ENCODE results near the gene PLEKHG3. TPM values are rescaled to one million over a fixed set of nuclear protein-coding genes. Genes with fewer than 3 reads are reported as not detected.
A peak's percentile ranks its signal among the peaks of the same experiment; 100 is the strongest.

The PLEKHG3 gene
- total RNA-seq (2021) (70.6 to 75.3 TPM (median 71.8 TPM) in 3 replicates), Bru-seq, nascent RNA (percentile 75 among the genes with signal in this experiment)
- long read RNA-seq, experiment 1, full-length matches to known transcripts: 11 of 66 reads
- long read RNA-seq, experiment 1, partial matches to known transcripts: 25 of 66 reads
- long read RNA-seq, experiment 1, other reads (novel, unspliced or antisense): 30 of 66 reads
- long read RNA-seq, experiment 2, full-length matches to known transcripts: 7 of 32 reads
- long read RNA-seq, experiment 2, partial matches to known transcripts: 14 of 32 reads
- long read RNA-seq, experiment 2, other reads (novel, unspliced or antisense): 11 of 32 reads
- long read RNA-seq, experiment 3: 0 reads

DNA sequence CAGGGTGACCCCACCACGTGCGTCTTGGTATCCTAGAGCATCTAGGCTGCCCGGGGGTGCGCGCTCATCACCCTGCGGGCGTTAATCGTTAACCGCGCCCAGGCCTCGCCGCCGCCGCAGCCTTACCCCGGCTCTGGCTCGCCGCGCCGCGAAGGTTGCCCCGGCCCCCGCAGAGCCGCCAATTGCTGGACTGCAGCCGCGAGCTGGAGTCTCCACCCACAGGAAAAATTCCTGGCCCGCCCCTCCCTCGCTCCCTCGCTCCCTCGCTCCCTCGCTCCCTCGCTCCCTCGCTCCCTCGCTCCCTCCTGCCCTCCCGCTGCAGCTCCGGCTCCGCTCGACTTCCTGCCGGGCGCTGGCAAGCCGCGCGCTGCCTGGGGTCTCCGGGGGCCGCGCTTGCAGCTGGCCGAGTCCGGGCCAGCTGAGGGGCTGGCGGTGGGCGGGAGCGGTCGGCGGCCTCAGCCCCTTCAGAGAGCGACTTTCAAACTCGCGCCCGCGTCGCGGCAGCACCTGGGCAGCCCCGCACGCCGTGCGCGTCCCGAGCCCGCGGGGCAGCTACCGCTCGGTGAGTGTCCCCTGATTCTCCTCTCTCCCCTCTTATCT, at the start of gene PLEKHG3:
Gene PLEKHG3 (plus strand): TSS at position 282 of the 600 bp plus-strand sequence. CDS start 23,208 bp downstream, outside the sequence.
- Mint-ChIP-seq H3K27me3 (ENCODE audit: low read depth) (no peaks in the 10 kb centered on the region), H3K4me1 (peaks cover 76% of the 10 kb centered on the region), H3K4me3 (peak within 1 kb of the TSS; percentile 84), H3K9me3 (no peaks in the 10 kb centered on the region), H3K36me3 (no peaks in the 10 kb centered on the region), H3K27ac (peak within 1 kb of the TSS; percentile 97)
- CTCF ChIA-PET: interaction anchor here (0.7 to 5.9 kb wide), 9 partner anchors 12 to 119 kb away, joined by 3 to 40 read pairs (median 5); no protein-coding TSS in a partner anchor
- DNase-seq (ENCODE audit: low spot score) (peak; percentile 89), ATAC-seq (peak; percentile 15)
- POLR2A ChIA-PET: interaction anchor here (0.9 to 6.7 kb wide), 5 partner anchors 12 to 366 kb away, joined by 3 to 52 read pairs (median 4); no protein-coding TSS in a partner anchor
- TF ChIP-seq, protein P1, sequence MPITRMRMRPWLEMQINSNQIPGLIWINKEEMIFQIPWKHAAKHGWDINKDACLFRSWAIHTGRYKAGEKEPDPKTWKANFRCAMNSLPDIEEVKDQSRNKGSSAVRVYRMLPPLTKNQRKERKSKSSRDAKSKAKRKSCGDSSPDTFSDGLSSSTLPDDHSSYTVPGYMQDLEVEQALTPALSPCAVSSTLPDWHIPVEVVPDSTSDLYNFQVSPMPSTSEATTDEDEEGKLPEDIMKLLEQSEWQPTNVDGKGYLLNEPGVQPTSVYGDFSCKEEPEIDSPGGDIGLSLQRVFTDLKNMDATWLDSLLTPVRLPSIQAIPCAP (CRISPR knock-in tag; IDR thresholded peaks at IDR 0.05): no peak
- TF ChIP-seq RORB (CRISPR knock-in tag; IDR thresholded peaks at IDR 0.05) (no peak), TP53 (CRISPR knock-in tag; IDR thresholded peaks at IDR 0.05) (peak; percentile 47; the same call in 1 of the 2 replicates), NR2C2 (CRISPR knock-in tag; IDR thresholded peaks at IDR 0.05) (no peak), JAZF1 (CRISPR knock-in tag; IDR thresholded peaks at IDR 0.05) (no peak), CREM (CRISPR knock-in tag; IDR thresholded peaks at IDR 0.05) (no peak), TCF7 (CRISPR knock-in tag; IDR thresholded peaks at IDR 0.05; ENCODE audit: low read depth) (no peak), KAT7 (CRISPR knock-in tag; IDR thresholded peaks at IDR 0.05; ENCODE audit: borderline replicate concordance) (0 out of 2 replicates have a peak, but pooled peaks have one; percentile 83), HMGA2 (CRISPR knock-in tag; IDR thresholded peaks at IDR 0.05) (no peak), GABPB1 (CRISPR knock-in tag; IDR thresholded peaks at IDR 0.05) (0 out of 2 replicates have a peak, but pooled peaks have one; percentile 20), ZBTB21 (CRISPR knock-in tag; IDR thresholded peaks at IDR 0.05; ENCODE audit: borderline replicate concordance) (no peak; the same call in 1 of the 2 replicates), ZNF671 (CRISPR knock-in tag; IDR thresholded peaks at IDR 0.05) (no peak), SP1 (CRISPR knock-in tag; conservative IDR thresholded peaks at IDR 0.05) (peak; percentile 77), JUN (CRISPR knock-in tag; IDR thresholded peaks at IDR 0.05) (no peak)
- TF ChIP-seq, protein P2, sequence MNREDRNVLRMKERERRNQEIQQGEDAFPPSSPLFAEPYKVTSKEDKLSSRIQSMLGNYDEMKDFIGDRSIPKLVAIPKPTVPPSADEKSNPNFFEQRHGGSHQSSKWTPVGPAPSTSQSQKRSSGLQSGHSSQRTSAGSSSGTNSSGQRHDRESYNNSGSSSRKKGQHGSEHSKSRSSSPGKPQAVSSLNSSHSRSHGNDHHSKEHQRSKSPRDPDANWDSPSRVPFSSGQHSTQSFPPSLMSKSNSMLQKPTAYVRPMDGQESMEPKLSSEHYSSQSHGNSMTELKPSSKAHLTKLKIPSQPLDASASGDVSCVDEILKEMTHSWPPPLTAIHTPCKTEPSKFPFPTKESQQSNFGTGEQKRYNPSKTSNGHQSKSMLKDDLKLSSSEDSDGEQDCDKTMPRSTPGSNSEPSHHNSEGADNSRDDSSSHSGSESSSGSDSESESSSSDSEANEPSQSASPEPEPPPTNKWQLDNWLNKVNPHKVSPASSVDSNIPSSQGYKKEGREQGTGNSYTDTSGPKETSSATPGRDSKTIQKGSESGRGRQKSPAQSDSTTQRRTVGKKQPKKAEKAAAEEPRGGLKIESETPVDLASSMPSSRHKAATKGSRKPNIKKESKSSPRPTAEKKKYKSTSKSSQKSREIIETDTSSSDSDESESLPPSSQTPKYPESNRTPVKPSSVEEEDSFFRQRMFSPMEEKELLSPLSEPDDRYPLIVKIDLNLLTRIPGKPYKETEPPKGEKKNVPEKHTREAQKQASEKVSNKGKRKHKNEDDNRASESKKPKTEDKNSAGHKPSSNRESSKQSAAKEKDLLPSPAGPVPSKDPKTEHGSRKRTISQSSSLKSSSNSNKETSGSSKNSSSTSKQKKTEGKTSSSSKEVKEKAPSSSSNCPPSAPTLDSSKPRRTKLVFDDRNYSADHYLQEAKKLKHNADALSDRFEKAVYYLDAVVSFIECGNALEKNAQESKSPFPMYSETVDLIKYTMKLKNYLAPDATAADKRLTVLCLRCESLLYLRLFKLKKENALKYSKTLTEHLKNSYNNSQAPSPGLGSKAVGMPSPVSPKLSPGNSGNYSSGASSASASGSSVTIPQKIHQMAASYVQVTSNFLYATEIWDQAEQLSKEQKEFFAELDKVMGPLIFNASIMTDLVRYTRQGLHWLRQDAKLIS (CRISPR knock-in tag; IDR thresholded peaks at IDR 0.05; ENCODE audit: borderline replicate concordance): peak; percentile 86; the same call in 1 of the 2 replicates
- TF ChIP-seq, protein P3, sequence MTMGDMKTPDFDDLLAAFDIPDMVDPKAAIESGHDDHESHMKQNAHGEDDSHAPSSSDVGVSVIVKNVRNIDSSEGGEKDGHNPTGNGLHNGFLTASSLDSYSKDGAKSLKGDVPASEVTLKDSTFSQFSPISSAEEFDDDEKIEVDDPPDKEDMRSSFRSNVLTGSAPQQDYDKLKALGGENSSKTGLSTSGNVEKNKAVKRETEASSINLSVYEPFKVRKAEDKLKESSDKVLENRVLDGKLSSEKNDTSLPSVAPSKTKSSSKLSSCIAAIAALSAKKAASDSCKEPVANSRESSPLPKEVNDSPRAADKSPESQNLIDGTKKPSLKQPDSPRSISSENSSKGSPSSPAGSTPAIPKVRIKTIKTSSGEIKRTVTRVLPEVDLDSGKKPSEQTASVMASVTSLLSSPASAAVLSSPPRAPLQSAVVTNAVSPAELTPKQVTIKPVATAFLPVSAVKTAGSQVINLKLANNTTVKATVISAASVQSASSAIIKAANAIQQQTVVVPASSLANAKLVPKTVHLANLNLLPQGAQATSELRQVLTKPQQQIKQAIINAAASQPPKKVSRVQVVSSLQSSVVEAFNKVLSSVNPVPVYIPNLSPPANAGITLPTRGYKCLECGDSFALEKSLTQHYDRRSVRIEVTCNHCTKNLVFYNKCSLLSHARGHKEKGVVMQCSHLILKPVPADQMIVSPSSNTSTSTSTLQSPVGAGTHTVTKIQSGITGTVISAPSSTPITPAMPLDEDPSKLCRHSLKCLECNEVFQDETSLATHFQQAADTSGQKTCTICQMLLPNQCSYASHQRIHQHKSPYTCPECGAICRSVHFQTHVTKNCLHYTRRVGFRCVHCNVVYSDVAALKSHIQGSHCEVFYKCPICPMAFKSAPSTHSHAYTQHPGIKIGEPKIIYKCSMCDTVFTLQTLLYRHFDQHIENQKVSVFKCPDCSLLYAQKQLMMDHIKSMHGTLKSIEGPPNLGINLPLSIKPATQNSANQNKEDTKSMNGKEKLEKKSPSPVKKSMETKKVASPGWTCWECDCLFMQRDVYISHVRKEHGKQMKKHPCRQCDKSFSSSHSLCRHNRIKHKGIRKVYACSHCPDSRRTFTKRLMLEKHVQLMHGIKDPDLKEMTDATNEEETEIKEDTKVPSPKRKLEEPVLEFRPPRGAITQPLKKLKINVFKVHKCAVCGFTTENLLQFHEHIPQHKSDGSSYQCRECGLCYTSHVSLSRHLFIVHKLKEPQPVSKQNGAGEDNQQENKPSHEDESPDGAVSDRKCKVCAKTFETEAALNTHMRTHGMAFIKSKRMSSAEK (CRISPR knock-in tag; IDR thresholded peaks at IDR 0.05; ENCODE audit: borderline replicate concordance): no peak
- TF ChIP-seq, protein P4, sequence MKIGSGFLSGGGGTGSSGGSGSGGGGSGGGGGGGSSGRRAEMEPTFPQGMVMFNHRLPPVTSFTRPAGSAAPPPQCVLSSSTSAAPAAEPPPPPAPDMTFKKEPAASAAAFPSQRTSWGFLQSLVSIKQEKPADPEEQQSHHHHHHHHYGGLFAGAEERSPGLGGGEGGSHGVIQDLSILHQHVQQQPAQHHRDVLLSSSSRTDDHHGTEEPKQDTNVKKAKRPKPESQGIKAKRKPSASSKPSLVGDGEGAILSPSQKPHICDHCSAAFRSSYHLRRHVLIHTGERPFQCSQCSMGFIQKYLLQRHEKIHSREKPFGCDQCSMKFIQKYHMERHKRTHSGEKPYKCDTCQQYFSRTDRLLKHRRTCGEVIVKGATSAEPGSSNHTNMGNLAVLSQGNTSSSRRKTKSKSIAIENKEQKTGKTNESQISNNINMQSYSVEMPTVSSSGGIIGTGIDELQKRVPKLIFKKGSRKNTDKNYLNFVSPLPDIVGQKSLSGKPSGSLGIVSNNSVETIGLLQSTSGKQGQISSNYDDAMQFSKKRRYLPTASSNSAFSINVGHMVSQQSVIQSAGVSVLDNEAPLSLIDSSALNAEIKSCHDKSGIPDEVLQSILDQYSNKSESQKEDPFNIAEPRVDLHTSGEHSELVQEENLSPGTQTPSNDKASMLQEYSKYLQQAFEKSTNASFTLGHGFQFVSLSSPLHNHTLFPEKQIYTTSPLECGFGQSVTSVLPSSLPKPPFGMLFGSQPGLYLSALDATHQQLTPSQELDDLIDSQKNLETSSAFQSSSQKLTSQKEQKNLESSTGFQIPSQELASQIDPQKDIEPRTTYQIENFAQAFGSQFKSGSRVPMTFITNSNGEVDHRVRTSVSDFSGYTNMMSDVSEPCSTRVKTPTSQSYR (CRISPR knock-in tag; IDR thresholded peaks at IDR 0.05): peak; percentile 78
- TF ChIP-seq, protein P5, sequence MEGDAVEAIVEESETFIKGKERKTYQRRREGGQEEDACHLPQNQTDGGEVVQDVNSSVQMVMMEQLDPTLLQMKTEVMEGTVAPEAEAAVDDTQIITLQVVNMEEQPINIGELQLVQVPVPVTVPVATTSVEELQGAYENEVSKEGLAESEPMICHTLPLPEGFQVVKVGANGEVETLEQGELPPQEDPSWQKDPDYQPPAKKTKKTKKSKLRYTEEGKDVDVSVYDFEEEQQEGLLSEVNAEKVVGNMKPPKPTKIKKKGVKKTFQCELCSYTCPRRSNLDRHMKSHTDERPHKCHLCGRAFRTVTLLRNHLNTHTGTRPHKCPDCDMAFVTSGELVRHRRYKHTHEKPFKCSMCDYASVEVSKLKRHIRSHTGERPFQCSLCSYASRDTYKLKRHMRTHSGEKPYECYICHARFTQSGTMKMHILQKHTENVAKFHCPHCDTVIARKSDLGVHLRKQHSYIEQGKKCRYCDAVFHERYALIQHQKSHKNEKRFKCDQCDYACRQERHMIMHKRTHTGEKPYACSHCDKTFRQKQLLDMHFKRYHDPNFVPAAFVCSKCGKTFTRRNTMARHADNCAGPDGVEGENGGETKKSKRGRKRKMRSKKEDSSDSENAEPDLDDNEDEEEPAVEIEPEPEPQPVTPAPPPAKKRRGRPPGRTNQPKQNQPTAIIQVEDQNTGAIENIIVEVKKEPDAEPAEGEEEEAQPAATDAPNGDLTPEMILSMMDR (IDR thresholded peaks at IDR 0.05): no peak
- TF ChIP-seq, protein P6, sequence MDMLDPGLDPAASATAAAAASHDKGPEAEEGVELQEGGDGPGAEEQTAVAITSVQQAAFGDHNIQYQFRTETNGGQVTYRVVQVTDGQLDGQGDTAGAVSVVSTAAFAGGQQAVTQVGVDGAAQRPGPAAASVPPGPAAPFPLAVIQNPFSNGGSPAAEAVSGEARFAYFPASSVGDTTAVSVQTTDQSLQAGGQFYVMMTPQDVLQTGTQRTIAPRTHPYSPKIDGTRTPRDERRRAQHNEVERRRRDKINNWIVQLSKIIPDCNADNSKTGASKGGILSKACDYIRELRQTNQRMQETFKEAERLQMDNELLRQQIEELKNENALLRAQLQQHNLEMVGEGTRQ (CRISPR knock-in tag; IDR thresholded peaks at IDR 0.05): 0 out of 2 replicates have a peak, but pooled peaks have one; percentile 7
- TF ChIP-seq, protein P7, sequence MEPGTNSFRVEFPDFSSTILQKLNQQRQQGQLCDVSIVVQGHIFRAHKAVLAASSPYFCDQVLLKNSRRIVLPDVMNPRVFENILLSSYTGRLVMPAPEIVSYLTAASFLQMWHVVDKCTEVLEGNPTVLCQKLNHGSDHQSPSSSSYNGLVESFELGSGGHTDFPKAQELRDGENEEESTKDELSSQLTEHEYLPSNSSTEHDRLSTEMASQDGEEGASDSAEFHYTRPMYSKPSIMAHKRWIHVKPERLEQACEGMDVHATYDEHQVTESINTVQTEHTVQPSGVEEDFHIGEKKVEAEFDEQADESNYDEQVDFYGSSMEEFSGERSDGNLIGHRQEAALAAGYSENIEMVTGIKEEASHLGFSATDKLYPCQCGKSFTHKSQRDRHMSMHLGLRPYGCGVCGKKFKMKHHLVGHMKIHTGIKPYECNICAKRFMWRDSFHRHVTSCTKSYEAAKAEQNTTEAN (CRISPR knock-in tag; IDR thresholded peaks at IDR 0.05): no peak; the same call in 1 of the 2 replicates

All from WTC11 (cell line).